ENCODE measurements around the gene C17orf113.

C17orf113 gene

GRCh38 chr17:42071810-42072209 lies 21.4 kb upstream of the C17orf113 start:
- DNase-seq, result no peak

DNA sequence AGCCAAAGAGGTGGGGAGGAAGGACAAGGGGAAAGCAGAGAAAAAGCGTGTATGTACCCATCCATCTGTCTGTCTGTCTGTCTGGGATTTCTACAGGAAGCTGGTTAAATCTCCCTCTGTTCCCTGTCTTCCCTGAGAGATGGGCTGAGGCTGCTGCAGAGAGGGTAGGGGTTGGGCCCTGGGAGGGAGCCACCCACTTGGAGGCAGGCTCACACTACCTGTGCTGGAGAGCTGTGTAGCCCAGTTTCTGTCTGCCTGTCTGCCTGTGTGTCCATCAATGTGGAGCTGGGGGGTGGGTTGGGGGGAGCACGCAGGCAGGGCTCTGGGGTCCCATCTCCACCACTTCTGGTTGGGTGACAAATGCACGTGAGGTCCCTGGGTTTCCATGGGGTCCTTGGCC lies 18.6 kb upstream of the C17orf113 start:
- DNase-seq, result no peak

GRCh38 chr17:42067371-42068091 lies 17.1 kb upstream of the C17orf113 start:
- DNase-seq, result no peak

- no peak for DNase-seq
Observed at GRCh38 chr17:42065201-42065600, 14.8 kb upstream of the C17orf113 start.

GRCh38 chr17:42062681-42063080 lies 12.3 kb upstream of the C17orf113 start:
- DNase-seq, result no peak

GRCh38 chr17:42061646-42062487 lies 11.5 kb upstream of the C17orf113 start:
- no peak for DNase-seq

DNA sequence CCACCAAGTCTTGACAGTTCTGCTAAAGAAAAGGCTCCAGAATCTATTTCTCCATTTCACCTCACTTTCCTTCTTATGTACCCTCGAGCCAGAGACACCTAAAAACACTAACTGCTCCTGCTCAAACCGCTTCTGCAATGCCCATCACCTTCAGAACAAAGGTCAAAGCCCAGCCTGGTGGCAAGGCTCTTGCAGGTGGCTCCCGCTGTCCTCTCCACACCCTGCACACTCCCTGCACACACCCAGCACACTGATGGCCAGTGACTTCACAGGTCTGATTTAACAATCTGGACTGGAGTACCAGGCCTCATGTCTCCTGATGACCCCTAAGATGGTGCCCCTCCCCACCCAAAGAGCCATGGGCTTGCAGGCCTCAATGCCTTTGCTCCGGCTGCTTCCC lies 9.8 kb upstream of the C17orf113 start:
- no peak for DNase-seq

DNA sequence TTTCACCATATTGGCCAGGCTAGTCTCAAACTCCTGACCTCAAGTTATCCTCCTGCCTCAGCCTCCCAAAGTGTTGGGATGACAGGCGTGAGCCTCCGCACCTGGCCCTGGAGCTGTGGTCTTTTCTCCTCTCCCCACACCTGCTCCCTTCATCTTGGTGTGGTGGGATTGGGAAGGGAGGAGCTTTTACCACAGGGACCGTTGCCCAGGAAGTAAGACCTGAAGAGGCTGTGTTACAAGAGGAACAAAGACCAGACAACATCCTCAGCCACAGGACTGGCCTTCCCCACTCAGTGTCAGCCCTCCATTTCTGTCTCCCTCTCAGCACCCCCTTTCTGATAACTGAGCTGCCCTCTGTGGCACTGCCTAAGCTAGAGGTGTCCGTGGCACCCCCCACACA lies 9.4 kb upstream of the C17orf113 start:
- DNase-seq, result no peak

DNA sequence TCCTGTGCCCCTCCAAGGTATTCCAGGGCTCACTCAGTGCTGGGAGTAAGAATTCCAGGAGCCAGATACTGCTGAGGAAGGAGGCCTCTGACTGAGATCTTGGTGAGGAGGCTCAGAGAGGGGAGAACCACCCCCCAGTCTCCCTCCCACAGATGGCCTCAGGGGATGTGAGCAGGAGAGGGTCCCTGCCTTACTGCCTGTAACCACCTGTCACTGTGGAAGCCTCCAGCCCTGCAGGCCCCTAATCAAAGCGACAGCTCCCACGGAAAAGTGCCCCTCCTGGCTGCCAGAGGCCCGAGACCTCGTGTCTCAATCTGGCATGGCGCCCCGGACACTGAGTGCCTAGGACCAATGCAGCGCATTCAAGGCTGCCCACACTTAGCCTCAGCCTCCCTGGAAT lies 7.7 kb upstream of the C17orf113 start:
- DNase-seq, result no peak

GRCh38 chr17:42056635-42057034 lies 6.2 kb upstream of the C17orf113 start:
- DNase-seq, result no peak

DNA sequence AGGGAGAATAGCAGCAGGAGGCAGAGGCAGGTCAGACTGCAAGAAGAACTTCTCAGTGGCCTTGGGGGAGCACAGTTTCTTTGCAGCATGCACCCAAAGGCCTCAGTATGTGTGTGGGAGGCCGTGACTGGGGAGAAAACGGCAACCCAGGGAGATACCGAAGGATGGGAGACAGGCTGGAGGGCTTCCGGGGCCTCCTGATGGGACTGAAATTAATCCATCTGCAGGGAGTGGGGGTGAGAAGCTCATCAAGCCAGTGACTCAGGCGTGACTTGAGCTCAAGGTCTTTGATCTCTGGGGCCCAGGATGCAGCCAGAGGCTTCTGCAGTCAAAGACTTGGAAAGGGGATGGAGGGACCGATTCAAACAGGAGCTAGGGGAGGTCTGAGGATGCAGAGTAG lies 5.1 kb upstream of the C17orf113 start:
- no peak for DNase-seq

- DNase-seq, result no peak
Observed at GRCh38 chr17:42055027-42055426, 4.6 kb upstream of the C17orf113 start.

GRCh38 chr17:42053731-42054500 lies 3.5 kb upstream of the C17orf113 start:
- DNase-seq, result no peak

DNA sequence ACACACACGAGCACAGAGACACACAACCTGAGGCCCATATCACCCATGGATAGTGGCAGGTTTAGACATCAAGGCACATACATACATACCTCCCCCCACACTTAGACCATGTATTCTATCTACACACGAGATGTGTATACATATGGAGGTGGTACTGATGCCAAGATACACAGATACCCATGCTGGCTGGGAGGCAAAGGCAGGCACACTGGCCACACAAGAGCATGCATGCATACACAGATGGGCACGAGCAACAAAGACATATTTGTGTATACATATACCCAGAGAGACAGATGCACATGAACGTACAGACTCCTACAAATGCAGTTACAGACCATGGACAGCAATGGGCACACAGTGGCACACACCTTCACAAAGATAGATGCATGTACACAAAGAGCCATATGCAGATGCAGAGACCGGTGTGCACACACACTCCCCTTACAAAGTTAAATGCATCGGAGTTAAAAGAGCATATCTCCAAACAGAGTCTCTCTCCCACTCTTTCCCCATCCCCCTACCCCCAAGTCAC lies 2.0 kb upstream of the C17orf113 start:
- DNase-seq, result no peak

- no peak for DNase-seq
Observed at GRCh38 chr17:42051645-42052044, 1.2 kb upstream of the C17orf113 start.

DNA sequence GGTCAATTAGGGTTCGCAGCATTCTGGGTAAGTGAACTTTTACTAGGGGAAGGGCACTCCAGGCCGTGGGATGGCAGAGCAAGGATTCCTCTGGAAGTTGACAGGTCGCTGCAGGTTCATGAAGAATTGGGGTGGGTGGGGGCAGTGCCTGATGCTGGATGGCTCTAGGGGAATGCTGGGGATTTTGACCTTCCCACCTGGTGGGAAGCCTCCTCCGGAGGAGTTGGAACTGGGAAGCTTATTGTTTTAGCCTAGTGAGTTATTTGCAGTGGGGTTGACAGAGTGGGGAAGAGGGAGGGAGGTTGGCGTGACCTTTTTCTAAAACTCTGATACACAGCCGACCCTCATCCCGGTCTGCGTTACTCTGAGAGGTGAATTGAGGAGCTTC lies 606 bp upstream of the C17orf113 start:
- no peak for DNase-seq

DNA sequence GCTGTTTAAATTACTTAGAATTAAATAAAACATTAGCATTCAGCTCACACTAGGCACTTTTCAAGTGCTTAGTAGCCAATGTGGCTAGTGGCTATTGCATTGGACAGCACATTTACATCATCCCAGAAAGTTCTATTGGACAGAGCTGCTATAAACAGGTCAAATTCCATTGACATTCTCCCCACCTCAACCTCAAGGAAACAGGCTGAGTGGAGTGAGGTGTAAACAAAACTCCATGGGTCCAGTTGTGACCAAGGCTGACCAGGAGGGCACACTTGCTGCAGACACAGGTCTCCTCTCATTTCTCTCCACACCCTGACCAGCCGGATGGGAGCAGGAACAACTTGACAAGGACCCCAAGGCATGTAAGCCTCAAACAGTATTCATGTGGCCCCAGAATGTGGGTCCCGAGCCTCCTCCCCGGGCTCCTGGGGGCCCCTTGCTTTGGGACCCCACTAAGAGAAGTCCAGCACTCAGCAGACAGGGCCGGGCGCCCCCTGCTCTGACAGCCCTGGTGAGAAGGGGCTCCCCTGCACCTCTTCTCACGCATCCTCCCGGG lies 488 bp downstream of the C17orf113 start:
- DNase-seq, result no peak

DNA sequence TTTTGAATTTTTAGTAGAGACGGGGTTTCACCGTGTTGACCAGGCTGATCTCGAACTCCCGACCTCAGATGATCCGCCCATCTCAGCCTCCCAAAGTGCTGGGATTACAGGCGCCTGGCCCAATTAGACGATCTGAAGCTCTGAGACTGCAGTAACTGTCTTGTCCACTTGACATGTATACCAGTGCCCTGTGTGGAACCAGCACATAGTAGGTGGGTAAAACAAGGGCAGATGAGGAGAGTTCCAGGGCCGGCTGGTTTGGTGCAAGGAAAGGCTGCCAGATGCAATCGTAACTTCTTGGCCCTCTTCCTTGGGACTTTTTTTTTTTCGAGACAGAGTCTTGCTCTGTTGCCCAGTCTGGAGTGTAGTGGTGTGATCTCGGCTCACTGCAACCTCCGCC lies 3.1 kb downstream of the C17orf113 start:
- DNase-seq, result no peak

DNA sequence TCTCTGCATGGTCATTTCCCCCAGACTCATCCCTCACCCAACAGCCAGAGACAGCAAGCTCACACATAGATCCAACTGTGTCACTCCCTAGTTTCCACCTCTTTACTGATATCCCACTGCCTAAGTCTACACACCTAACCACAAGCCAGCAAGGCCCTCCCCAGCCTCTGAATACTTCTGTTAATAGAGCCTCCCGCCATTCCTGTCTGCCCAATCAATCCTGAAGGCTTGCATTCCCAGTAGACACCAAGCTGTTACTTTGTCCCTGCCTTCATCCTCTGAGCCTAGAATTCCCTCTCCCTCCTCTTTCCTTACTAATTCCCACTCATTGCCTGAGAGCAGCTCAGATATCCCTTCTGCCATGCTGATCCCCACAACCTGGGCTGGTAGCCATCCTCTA lies 4.7 kb downstream of the C17orf113 start:
- no peak for DNase-seq

DNA sequence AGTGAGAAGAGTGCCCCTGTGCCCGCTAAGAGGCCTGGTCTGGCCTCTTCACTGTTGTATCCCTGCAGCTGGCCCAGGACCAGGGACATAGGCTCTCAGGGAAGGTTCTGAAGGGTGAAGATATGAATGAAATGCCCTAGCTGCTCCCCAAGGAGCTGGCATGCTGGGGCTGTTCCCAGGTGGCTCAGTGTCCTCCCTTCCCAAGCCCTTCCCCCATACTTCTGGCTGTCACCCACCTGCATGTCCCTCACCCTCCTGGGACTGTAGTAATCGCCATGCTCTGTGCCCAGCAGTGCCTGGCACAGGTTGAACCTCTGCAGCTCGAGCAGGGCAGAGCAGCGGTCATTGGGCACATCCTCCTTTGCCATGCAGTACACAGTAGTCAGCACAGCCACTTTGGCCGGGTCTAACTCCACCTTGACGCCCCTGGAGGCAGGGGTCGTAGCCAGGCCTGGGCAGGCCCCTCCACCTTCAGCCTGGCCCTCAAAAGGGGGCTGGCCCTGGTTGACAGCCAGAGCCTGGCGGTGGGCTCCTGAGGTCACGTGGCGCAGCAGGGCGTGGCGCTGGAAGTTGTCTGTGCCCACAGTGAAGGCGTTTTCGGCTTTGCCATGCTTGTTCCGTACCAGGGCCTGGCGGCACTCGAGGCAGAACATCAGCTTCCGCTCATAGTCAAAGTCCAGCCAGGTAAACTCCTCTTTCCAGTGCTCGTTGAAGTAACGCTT lies 7.6 kb downstream of the C17orf113 start:
- DNase-seq, result no peak

GRCh38 chr17:42041619-42042018 lies 8.8 kb downstream of the C17orf113 start:
- DNase-seq, result no peak

DNA sequence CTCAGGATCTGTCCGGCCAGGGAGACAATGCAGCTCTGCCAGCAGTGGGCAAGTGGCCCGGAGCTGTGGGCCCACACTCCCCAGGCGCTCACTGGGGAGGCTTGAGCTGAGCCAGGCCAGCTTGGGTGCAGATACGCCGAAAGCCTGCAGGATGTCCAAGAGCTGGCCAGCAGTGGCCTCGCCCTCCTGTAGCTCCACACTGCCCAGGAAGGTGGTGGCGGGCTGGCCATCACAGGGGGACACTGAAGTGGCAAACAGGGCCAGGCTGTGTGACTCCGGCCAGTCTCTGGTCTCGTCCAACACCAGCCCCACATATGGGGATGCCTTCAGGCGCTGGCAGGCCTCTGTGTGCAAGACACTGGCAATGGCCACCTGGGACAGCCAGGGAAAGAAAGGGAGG lies 9.6 kb downstream of the C17orf113 start:
- DNase-seq, result no peak

Data from NCI-H2081 treated with DMSO at 0.1 percent for 48 hours (cell line).